GM19351 (cell line): ENCODE results near the gene ASCC2.

Source experiments
- ATAC-seq: cut with Tn5 transposase; IDR thresholded peaks from one replicate; pipeline ENCODE4 v1.9.1; 2021; ENCODE audit warnings: mild to moderate bottlenecking, moderate library complexity; ENCODE audit not compliant: unreplicated experiment

ASCC2 gene

GRCh38 chr22:29821291-29822016 lies 16.6 kb downstream of the ASCC2 start:
- ATAC-seq, result peak; percentile 73

GRCh38 chr22:29820961-29821290 lies 17.1 kb downstream of the ASCC2 start:
- ATAC-seq, result no peak

GRCh38 chr22:29819501-29819900 lies 18.6 kb downstream of the ASCC2 start:
- no peak for ATAC-seq

GRCh38 chr22:29817724-29818123 lies 20.4 kb downstream of the ASCC2 start:
- ATAC-seq, result no peak

GRCh38 chr22:29816980-29817379 lies 21.1 kb downstream of the ASCC2 start:
- ATAC-seq, result no peak

GRCh38 chr22:29816539-29816938 lies 21.5 kb downstream of the ASCC2 start:
- ATAC-seq, result no peak

GRCh38 chr22:29816128-29816527 lies 21.9 kb downstream of the ASCC2 start:
- no peak for ATAC-seq

GRCh38 chr22:29815580-29815979 lies 22.5 kb downstream of the ASCC2 start:
- no peak for ATAC-seq

GRCh38 chr22:29814003-29814402 lies 24.1 kb downstream of the ASCC2 start:
- ATAC-seq, result no peak

GRCh38 chr22:29813563-29813962 lies 24.5 kb downstream of the ASCC2 start:
- ATAC-seq, result no peak

GRCh38 chr22:29813126-29813525 lies 24.9 kb downstream of the ASCC2 start:
- ATAC-seq, result no peak

GRCh38 chr22:29811377-29811776 lies 26.7 kb downstream of the ASCC2 start:
- no peak for ATAC-seq

- ATAC-seq, result no peak
These were observed 27.9 kb downstream of the ASCC2 start for GRCh38 chr22:29810216-29810615.

- no peak for ATAC-seq
These were observed 31.9 kb downstream of the ASCC2 start for GRCh38 chr22:29806196-29806595.

GRCh38 chr22:29804985-29805384 lies 33.1 kb downstream of the ASCC2 start:
- no peak for ATAC-seq

GRCh38 chr22:29803190-29803589 lies 34.9 kb downstream of the ASCC2 start:
- no peak for ATAC-seq

GRCh38 chr22:29801796-29802195 lies 36.3 kb downstream of the ASCC2 start:
- no peak for ATAC-seq

- no peak for ATAC-seq
These were observed 36.9 kb downstream of the ASCC2 start for GRCh38 chr22:29801153-29801552.

GRCh38 chr22:29799217-29799680 lies 38.8 kb downstream of the ASCC2 start:
- no peak for ATAC-seq

- no peak for ATAC-seq
These were observed 39.3 kb downstream of the ASCC2 start for GRCh38 chr22:29798801-29799200.

GRCh38 chr22:29798318-29798717 lies 39.8 kb downstream of the ASCC2 start:
- ATAC-seq, result no peak

GRCh38 chr22:29797351-29797750 lies 40.7 kb downstream of the ASCC2 start:
- ATAC-seq, result no peak

GRCh38 chr22:29795663-29796062 lies 42.4 kb downstream of the ASCC2 start:
- ATAC-seq, result no peak
